ACHN (cell line): Measurements from ENCODE around the gene SRP14.
A peak's percentile ranks its signal among the peaks of the same experiment; 100 is the strongest.

Experiments used
- DNase-seq: peaks from one replicate; pipeline ENCODE4 v3.0.0-alpha.2; 2015
- in situ Hi-C: cut with HindIII; loops from 2 replicates; pipeline ENCODE4 v1.10.0; 2017; ENCODE audit warnings: low sequenced_read_pairs, low pct_ligation_motif_present, low pct_unique_long_range_greater_than_20kb

Gene SRP14

DNA sequence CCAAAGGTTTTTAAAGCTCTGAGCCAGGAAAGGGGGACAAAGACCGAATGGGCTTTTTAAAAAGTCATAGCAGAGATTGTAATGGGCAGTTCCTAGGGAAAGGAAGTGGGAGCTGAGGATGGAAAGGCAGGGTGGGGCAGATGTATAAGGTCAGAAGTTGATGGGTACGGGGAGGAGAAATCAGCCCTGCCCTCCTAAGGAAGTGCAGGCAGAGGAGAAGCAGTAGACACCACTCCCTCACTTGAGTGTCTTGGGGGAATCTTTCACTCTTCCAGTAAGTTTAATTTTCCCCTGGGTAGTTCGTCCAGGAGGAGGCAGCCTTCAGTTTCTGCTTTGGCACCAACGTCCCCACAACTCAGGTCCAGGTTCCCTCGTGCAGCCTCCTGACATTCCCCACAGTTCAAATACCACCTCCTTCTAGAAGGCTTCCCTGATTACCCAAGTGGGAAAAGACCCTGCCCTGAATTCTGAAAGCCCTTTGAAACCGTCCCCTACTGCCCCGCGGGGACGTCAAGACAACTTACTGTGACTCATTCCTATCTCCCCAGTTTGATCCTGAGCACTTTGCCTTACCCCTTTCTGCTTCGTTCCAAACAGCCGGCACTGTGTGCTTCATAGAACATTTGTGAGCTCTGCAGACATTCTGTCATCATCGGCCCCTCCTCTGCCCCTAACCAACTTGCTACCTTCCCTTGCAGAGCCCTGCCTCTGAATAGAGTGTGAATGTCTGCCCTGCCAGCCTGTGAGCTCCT is 14.3 kb upstream of the SRP14 start:
- in situ Hi-C loops: no loop called here
- DNase-seq: no peak

DNA sequence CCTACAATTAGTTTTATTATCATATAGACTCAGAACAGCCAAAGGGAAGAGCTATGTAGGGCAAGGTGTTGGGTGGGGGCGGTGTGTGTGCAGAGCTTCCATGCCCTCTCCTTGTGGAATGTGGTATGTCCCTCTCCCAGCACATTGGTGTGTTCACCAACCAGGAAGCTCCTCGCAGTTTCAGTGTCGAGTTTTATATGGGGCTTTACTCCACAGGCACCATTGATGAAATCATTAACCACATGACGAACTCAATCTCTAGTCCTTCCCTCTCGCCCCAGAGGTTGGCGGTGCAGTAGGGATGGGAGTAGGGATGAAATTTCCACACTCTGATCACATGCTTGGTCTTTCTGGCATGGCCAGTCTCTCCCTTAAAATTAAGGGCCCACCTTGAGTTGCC is 13.6 kb upstream of the SRP14 start:
- in situ Hi-C loops: no loop called here
- peak; percentile 70 for DNase-seq

DNA sequence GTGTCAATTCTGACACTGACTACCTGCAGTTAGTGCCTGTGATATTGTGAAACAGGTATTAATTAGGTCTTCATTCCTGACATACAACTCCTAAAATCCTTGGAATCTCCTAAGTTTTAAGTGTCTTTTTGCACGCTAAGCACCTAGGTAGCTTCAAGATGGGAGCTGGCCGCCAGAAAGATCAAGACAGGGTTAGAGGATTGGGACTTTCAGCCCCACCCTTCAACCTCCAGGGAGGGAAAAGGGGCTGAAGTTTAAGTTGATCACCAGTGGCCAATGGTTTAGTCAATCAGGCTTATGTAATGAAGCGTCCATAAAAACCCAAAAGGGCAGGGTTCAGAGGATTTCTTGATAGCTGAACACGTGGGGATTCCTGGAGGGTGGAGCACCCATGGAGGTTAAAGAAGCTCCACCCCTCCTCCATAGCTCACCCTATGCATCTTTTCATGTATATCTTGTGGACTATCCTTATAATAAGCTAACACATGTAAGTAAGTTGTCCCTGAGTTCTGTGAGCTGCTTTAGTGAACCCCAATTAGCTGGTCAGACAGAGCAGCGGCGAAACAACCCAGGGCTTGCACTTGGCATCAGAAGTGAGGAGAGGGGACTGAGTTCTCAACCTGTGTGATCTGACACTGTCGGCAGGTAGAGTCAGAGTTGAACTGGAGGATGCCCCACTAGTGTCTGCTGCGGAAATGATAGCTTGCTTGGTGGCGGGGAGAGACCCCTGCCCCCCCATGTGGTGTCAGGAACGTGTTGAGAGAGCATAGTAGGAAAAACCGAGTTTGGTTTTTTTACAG is 12.8 kb upstream of the SRP14 start:
- in situ Hi-C loops: no loop called here
- DNase-seq: no peak

GRCh38 chr15:40050788-40051470 is 11.9 kb upstream of the SRP14 start:
- in situ Hi-C loops: no loop called here
- DNase-seq: no peak

GRCh38 chr15:40048926-40049475 is 10.0 kb upstream of the SRP14 start:
- in situ Hi-C loops: no loop called here
- no peak for DNase-seq

- in situ Hi-C loops: no loop called here
- DNase-seq: no peak
Measured at GRCh38 chr15:40048211-40048792, 9.3 kb upstream of the SRP14 start.

DNA sequence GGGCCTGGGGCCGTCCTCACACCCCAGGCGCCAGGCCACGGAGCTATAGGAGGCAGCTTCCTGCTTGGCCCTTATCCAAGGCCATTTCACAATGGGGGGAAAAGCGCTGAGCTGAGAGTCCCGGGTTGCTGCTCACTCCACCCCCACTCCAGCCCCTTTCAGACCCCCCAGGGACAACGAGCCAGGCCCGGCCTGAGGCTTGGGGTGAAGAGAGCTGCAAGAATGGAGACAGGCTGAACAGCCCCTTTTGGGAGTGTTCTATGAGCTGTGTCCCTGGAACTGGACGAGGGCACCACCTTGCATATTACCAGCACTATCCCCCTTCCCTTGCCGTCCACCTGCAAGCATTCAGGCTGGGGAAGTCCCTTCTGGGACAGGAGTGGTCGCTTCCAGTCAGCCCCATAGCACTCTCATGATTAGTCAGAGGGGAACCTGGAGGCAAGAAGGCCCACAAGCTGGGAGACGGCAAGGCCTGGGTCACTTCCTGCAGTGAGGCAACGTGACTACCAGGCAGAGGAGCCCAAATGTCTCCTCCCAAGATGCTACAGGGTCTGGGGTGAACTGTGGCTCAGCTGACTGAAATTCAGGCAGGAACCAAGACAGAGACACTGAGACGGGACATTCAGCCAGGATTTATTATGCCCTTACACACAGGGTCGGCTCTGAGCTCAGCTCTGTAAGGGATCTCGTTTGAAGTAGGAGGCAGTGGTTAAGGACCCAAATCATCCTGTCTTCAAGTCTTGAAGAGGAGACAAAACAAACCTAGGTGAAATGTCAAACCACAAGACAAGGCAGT is 8.6 kb upstream of the SRP14 start:
- in situ Hi-C loops: no loop called here
- DNase-seq: peak; percentile 31

DNA sequence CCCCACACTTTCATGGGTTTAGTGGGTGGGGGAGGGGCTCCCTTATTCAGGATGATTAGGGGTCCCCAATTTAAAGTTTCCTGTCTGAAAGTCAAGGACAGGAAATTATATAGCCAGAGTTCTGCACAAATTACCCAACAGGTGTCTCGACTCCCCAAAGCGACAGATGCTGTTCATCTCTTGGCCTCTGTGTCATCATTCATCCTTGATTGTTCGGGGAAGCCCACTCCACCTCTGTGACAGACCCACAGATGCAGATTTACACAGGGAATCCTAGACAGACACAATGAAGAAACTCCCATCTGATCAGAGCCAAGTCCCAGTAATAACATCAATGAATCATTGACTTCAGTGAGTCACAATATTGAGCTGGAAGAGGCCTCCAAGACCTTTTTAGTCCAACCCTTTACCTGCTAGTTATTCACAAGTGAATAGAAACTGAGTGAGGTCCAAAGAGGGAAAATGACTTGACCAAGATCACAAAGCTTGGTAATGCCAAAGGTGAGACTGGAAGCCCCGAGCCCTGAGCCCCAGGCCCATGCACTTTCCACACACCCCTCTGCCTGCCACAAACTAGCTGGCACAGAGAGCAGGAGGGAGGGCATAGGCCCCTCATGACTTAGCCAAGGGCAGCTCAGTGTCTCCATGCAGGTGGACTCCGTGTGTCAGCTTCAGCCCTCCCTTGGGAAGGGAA is 7.9 kb upstream of the SRP14 start:
- DNase-seq: peak; percentile 76
- in situ Hi-C loops: no loop called here

DNA sequence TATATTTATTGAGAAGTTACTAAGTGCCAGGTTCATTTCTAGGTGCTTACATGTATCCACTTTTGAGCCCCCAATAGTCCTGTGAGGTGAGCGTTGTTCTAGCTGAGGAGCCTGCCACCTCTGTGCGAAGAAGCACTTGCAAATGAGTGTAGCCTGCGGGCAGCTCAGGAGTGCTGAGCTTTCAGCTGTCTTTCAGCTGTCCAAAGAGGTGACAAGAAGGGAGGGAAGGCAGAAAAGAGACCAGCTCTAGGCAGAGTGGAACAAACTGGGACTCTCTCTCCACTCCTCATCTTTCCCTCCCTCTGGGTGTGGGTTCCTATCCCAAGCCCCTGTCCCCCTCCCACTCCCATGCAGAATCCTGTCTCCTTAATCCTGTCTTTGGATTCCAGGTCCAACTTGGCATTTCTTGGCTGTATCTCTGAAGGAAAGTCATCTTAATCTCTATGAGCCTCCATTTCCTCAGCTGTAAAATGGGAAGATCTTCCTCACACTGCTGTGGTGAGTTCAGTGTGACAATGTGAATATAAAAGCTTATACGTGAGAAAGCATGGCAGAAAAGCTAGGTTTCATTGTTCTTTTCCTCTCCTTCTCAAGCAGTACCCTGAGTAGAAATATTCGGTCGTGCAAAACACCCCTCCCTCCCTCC is 6.7 kb upstream of the SRP14 start:
- DNase-seq: no peak
- in situ Hi-C loops: no loop called here

- DNase-seq: peak; percentile 79
- in situ Hi-C loops: no loop called here
Measured at GRCh38 chr15:40044717-40045571, 6.0 kb upstream of the SRP14 start.

GRCh38 chr15:40043927-40044716 is 5.1 kb upstream of the SRP14 start:
- in situ Hi-C loops: no loop called here

GRCh38 chr15:40042791-40043320 is 3.9 kb upstream of the SRP14 start:
- no peak for DNase-seq
- in situ Hi-C loops: no loop called here

More at GRCh38 chr15:40043927-40044716, 5.1 kb upstream of the SRP14 start:
- no peak for DNase-seq

GRCh38 chr15:40040770-40041169 is 1.8 kb upstream of the SRP14 start:
- DNase-seq: no peak
- in situ Hi-C loops: no loop called here

DNA sequence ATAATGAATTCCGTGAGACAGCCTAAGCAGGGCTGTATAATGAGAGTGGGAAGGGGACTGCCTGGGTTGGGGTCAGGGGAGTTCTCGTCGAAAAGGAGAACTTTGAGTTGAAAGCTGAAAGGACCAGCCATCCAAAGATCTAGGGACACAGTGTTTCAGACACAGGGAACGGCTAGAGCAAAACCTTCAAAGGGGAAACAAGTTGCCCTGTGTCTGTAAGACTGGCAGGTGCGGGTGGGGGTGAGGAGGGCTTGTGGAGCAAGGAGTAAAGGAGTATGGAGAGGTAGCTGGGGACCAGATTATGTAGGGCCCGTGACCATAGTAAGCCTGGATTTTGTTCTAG is 1.3 kb upstream of the SRP14 start:
- DNase-seq: no peak
- in situ Hi-C loops: no loop called here

- in situ Hi-C loops: no loop called here
Measured at GRCh38 chr15:40038275-40038637, 725 bp downstream of the SRP14 start.

More at GRCh38 chr15:40038275-40038637, 725 bp downstream of the SRP14 start:
- DNase-seq: peak; percentile 24
